Loucy (cell line): ENCODE results near the gene YTHDF1.

ENCODE experiments used
- EZH2phosphoT487 ChIP-seq: fragments of 200-600 bp; IDR thresholded peaks from 2 replicates; pipeline ENCODE4 v1.6.1; 2018; ENCODE audit warnings: antibody characterized with exemption, mild to moderate bottlenecking, moderate library complexity, borderline replicate concordance
- TF ChIP-seq, protein P1 (sequence below): fragments of 200-600 bp; sonication (generic); conservative IDR thresholded peaks from 2 replicates; pipeline ENCODE4 v1.5.1; 2014; ENCODE audit warnings: mild to moderate bottlenecking, antibody characterized with exemption, low read length

DNA sequence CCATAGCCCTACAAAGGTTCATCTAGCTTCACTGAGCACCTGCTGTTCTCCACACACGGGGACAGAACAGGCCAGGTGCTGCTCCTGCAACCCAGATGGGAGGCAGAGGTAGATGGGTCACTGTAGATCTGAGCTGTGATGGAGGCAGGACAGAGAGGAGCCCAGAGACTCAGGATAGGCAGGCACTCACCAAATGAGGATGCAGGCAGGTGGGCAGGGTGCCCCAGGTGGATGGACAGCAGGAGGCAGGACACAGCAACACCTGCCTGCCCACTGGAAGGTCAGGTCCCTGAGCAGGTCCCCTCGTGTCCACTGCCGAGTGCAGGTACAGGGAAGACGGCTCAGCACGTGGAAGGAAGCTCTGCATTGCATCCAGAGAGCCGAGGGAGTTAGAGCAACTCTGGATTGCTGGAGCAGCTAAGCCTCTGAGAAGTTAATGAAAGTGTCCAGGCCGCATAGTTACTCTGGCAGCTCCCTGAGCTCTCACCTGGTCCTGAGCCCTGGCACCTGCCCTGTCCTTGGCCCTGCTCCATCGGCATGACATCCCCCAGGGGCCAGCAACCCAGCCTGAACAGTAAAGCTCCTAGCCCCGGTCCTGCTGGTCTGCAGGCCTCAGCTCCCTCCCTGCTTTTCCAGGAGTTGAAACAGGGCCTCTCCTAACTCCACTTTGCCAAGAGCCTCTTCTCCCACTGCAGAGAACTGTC is 4.9 kb upstream of the YTHDF1 start:
- no peak for TF ChIP-seq EZH2phosphoT487
- TF ChIP-seq, protein P1, sequence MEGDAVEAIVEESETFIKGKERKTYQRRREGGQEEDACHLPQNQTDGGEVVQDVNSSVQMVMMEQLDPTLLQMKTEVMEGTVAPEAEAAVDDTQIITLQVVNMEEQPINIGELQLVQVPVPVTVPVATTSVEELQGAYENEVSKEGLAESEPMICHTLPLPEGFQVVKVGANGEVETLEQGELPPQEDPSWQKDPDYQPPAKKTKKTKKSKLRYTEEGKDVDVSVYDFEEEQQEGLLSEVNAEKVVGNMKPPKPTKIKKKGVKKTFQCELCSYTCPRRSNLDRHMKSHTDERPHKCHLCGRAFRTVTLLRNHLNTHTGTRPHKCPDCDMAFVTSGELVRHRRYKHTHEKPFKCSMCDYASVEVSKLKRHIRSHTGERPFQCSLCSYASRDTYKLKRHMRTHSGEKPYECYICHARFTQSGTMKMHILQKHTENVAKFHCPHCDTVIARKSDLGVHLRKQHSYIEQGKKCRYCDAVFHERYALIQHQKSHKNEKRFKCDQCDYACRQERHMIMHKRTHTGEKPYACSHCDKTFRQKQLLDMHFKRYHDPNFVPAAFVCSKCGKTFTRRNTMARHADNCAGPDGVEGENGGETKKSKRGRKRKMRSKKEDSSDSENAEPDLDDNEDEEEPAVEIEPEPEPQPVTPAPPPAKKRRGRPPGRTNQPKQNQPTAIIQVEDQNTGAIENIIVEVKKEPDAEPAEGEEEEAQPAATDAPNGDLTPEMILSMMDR, result no peak
